Tibial nerve (tissue), 4 donors: ENCODE results near the gene IL17RD.

Source experiments
- CTCF ChIP-seq, 5 experiments: fragments of 200-600 bp in 3 of 5; fragments of 450-650 bp in 2 of 5; sonication (generic) in 3 of 5; IDR thresholded peaks; one replicate each; pipeline ENCODE4 v1.5.1; 2016 to 2019; ENCODE audit warnings: antibody characterized with exemption in 5 of 5, mild to moderate bottlenecking in 3 of 5, moderate library complexity in 2 of 5
- EP300 ChIP-seq, 2 donors: sonication (generic); formaldehyde crosslinking; IDR thresholded peaks; one replicate each; pipeline ENCODE4 v1.6.1; 2017; ENCODE audit warnings: antibody characterized with exemption in 2 of 2, mild to moderate bottlenecking in 1 of 2
- POLR2A ChIP-seq, 2 donors: fragments of 450-650 bp; IDR thresholded peaks; one replicate each; pipeline ENCODE4 v1.6.1; 2017; ENCODE audit warnings: antibody characterized with exemption in 2 of 2, mild to moderate bottlenecking in 2 of 2, moderate library complexity in 2 of 2

DNA sequence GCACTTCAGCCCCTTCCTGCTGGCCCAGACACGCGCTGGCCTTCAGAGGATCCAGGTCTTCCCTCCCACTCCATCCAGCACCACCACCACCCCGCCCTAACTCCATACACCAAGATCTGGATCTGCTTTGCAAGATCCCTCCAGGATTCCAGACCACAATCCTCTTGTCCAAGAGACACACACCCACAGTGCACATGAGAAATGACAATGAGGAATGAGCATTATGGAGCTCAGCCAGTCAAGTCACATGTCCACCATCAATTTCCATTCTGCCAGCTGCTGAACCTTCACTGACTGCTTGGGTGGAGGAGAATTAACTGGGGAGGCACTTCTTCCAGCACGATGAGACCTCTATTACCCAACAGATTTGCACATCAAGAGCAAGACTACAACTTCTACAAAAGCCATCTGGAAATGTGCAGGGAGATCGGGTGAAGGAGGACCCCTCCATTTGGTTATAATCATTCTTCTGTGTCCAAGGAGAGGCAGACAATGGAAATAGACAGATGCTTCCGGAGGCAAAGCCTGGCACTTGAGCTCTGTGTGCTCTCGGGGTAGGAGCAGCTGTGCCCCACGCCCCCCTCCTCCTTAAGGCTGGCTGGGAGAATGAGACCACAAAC lies 117.0 kb downstream of the IL17RD start:
- TF ChIP-seq CTCF (IDR thresholded peaks at IDR 0.05) (no peak), POLR2A (IDR thresholded peaks at IDR 0.05) (no peak), EP300 (IDR thresholded peaks at IDR 0.05) (peak in 1 of 2 donors; percentile 72)
